Measurements from ENCODE around the gene UNK.

GRCh38 chr17:75743625-75744206, 40.9 kb upstream of the UNK start:
- TF ChIP-seq ELK1 (IDR thresholded peaks at IDR 0.05; ENCODE audit: low read depth, low read length) (no peak), EP300 (IDR thresholded peaks at IDR 0.05) (no peak), POLR2A (IDR thresholded peaks at IDR 0.05; ENCODE audit: low read length) (no peak), MAX (IDR thresholded peaks at IDR 0.05) (no peak)
